Activated CD8-positive, alpha-beta memory T cell treated with anti-CD3 and anti-CD28 coated beads for 4 hours (primary cell): ENCODE data around the gene SPHK1.
A peak's percentile ranks its signal among the peaks of the same experiment; 100 is the strongest.

Source experiments
- DNase-seq, 2 donors: peaks; one replicate each; pipeline ENCODE4 v3.0.0-alpha.2; 2020; ENCODE audit warnings: low read depth in 2 of 2

The SPHK1 gene

DNA sequence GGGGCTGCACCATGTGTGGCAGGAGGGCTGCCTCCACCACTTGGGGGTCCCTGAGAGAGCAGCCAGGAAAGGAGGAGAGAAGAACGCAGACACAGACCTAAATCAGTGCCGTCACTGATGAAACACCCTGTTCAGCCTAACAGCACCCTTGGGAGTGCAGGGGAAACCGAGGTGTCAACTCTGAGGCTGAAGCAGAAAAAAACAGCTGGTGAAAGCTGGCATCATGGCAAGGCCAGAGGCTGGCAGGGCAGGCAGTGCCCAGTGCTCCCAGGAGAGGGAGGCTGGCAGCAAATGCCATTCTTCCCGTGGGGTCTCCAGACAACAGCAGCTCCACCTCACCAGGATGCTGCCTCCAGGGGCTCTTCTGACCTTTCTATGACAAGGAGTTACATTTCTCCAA is 23.1 kb downstream of the SPHK1 start:
- no peak for DNase-seq

DNA sequence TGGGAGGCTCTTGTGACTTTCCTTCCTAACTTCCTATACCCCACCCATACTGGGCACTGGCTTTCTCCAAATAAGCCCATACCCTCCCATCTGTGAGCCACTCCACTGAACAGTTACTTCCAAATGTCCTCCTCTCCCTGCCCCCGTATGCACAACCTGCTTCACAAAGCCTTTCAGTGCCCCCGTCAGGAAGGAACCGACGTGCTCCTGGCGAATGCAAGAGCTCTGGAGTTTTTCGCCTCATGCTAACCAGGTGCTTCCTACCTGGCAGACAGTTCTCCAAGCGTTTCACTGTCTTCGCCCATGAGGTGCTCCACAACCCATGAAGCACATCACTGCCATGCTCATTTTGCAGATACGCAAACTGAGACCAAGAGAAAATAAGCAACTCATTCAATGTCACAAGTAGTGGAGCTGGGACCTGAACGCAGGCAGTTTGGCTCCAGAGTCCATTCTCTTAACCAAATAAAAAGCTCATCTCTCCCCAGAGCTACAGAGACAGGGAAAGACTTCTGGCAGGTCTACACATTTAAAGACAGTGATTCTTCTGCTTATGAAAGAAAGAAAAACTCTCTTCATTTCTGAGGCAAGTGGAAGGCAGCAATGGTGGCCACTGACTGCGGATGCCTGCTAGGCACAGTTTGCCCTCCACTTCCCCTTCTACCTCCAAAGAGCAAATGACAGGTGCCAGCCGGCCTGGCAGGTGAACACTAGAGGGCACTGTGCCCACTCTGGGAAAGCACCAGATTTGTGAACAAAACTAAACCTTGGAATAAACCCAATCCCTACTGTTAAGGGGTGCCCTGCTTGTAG is 23.8 kb downstream of the SPHK1 start:
- DNase-seq = peak; percentile 31 to 51

DNA sequence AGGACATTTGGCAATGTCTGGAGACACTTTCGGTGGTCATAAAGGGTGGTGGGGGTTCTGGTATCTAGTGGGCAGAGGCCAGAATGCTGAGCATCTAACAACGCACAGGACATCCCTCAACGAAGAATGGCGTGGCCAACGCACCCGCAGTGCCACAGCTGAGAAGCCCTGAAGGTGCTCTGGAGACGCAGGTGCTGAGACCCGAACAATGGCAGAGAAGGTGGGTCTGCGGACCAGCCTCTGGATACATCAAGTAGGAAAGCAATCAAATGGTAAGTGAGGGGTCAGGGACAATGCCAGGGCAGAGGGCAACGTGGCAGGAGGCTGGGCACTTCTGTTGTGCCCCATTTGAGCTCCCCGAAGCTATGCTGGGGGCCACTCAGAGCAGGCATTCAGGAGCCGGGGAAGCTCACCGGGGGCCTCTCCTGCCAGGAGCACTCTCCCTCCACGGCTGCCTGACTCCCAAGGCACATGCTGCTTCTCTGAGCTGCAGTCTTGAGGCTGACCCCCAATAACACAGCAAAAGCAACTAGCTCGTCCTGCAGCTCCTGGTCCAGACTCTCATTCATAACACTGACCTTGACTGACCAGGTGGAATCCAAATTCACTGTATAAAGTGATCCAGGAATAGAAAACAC is 26.0 kb downstream of the SPHK1 start:
- no peak for DNase-seq

DNA sequence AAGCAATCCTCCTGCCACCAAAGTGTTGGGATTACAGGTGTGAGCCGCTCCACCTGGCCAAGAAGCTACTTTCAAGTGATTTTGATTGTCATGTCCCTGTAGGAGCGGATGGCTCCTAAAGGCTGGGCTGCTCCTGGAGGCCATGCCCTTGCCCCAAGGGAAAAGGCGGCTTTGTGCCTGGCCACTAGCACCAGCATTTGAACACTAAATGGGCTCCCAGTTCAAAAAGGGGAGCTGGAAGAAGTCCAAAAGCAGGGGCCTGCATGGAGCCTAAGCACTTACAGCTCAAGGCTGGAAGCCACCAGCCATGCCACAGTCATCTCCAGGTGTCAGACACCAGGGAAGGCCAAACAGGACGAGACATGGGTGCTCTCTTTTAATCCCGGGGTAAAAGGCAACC is 26.8 kb downstream of the SPHK1 start:
- no peak for DNase-seq

DNA sequence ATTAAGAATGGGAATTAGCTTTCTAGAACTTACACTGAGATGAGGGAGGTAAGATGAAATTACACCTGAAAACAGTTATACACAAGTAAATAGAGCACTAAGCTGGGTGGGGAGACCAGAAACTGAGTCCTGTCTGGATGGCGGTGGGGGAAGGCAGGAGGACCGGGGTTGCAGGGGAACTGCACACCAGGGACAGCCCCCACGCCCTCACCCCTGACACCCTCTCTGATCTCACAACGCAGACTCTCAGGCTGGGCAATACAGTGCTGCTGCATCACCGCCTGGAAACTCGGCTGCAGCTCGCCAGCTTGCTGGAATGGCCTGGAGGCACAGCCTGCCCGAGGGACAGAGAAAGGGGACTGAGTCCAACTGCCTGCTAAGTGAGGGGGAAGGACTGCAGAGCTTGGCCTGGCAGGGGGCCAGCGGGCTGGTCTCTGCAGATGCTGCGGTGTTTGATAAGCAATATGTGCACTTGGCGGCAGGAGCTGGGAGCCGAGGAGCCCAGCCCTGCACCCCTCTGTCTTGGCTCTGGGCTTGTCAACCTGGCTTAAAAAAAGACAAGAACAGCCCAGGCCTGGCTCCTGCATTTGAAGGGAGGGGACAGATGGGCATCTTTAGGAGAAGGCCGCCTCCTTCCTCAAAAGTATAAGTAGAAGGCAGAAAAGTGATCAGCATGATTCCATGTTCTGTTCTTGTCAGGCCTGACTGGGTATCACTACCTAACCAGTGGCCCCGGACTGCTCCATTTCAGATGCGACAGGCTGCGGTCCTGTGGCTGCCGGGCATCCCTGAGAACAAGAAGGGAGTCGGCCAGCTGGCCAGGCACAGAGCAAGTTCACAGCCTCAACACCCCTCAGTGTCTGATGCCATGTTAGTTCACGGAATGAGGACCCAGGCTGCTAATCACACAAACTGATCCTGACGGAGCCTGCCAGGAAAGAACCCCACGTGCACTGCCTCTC is 30.2 kb downstream of the SPHK1 start:
- DNase-seq = no peak

DNA sequence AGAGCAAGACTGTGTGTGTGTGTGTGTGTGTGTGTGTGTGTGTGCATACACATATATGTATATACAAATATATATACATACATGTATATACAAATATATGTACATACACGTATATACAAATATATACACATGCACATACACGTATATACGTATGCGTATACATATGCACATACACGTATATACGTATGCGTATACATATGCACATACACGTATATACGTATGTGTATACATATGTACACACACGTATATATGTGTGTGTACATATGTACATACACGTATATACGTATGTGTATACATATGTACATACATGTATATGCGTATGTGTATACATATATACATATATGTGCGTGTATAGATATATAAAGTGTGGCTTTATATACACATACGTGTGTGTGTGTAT is 31.4 kb downstream of the SPHK1 start:
- DNase-seq = no peak

DNA sequence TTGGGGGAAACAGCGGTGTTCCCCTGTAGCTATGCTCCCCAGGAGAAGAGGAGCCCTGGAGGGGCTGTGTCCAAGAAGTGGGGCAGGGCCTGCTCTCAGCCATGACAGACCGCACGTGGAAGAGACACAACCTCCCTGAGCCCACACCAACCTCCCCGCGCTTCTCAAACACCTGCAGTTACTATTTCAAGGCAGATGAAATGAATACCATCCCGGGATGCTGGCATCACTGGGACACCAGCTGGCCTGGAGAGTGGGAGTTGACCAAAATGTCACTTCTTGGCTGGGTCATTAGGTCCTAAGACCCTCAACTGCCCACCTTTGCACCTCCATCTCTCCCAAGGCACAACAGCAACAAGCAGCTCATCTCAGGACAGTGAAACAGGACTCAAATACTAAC is 32.0 kb downstream of the SPHK1 start:
- DNase-seq = no peak

DNA sequence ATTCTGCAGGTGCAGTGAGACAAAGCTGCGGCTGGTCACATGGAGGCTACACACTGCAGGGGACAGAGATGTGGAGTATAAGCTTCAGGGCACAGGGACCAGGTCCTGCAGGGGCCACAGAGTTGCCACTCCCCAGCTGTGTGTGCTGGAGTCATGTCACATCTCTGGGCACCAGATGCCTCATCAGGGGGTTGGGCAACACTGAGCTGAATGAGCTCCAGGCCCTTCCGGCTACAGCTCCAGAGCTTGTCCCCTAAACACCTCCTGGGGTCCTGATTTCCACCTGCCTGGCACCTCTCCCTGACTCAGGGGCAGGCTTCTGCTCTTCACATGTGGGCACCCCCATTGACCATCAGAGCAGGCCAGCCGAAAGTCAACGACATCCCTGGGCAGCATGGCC is 32.5 kb downstream of the SPHK1 start:
- no peak for DNase-seq

DNA sequence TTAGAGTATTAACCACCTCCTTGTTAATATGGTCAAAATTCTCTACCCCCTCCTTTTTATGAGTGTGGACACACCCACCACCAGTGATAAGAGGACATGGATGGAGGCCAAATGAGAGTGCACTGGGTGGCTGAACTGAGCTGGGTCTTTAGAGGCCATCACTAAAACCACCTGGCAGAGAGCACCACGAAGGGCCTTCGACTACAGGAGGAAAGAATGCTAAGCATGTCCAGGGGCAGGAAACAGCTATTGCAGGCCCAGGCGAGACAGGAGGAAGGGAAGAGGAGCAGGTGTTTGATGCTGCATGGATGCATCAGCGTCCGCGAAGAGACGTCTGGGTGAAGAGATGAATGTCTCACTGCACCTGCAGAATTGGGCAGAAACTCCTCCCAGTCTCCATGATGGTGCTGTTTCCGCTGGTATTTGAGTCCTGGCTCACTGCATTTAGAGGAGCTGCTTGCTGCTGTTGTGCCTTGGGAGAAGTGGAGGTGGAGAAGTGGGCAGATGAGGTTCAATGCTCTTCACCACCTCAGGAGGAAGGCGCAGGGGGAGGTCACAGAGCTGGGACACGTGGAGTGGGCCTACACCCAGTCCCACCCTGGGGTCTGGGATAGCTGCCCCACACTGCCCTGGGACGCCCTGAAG is 33.2 kb downstream of the SPHK1 start:
- DNase-seq = no peak

DNA sequence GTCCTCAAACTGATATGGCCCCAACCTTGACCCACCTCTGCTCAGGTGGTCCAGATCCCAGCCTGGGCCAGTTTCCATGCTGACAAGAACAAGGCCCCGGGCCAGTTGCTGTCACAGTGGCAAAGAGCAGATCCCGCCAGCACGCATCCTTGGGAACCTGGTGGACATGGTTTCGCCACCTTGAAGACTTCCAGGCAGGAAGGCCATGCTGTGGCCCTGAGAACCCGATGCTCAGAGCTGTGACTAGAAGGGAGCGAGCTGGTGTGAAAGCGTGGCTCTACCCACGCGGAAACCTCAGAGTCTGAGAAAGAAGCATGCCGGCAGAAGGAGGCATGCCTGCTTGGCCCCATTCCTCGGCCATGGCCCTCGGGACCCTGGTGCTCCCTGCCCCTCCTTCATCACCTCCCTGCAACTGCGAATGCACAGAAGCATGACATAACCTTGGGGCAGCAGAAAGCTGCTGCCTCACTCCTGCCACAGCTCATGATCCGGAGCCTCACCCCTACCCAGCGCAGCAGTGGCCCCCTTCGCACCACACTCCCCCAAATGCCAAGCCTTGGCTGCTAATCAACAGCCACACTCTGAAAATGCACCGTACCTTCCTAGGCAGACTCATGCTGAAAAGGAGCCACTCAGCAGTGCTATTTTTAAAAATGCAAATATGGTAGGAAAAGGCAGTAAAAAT is 35.3 kb downstream of the SPHK1 start:
- DNase-seq = no peak

DNA sequence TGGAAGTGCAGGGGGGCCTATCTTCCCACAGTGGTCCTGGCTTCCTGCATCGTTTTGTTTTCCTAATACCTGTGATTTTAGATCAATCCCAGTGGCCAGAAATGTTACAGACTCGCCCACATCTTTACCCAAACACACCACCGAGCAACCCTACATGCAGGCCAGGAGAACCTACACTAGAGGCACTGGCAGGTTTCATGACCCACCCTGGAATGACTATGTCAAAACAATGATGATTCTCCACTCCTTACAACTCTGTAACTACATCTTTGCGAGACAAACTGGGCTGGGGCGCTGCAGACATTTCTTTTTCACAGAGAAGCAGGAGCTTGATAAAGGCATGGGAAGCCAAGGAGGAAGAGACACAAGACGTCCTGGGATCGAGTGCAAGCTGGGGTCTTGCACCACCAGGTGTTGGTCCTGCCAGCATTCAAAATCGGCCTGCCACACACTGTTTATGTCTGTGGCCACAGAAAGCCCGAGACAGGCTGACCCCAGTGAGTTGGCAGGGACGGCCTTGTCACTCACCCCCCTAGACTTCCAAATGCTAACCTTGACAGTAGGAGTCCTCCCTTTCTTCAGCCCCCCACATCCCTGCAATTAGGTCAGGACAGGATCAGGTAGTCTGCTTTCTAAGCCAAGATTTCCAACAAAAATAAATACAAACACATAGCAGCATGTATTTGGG is 36.1 kb downstream of the SPHK1 start:
- DNase-seq = no peak

DNA sequence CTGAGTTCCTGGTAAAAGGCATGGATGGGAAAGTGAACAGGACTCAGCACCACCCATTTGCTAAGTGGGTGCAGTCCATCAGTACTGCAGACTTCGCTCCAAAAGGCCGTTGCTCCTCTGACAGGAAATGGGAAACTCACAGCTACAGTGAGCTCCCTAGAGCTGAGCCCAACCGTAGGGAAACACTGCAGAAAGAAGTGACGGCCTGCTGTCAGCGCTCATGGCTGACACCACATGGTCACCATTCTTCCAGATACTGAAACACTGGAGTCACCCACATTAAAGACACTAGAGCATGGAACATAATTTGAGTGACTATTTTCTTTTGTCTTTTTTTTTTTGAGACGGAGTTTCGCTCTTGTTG is 36.6 kb downstream of the SPHK1 start:
- DNase-seq = no peak

DNA sequence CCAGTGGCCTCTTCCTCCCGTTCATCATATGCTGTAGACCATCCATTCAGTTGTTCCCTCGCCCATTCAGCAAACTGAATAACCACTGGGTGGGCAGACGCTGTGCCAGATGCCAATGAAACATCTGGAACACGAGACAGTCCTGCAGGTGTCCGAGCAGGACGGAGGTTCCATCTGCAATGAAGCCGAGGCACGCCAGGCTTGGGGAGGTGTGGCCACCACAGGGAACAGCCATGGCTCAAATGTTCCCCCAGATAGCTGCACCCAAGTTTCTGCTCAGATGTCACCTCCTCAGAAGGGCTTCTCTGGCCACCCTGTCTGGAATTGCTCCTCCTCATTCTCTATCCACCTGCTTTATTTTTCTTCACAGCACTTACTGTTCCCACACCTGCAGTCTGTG is 38.0 kb downstream of the SPHK1 start:
- no peak for DNase-seq

DNA sequence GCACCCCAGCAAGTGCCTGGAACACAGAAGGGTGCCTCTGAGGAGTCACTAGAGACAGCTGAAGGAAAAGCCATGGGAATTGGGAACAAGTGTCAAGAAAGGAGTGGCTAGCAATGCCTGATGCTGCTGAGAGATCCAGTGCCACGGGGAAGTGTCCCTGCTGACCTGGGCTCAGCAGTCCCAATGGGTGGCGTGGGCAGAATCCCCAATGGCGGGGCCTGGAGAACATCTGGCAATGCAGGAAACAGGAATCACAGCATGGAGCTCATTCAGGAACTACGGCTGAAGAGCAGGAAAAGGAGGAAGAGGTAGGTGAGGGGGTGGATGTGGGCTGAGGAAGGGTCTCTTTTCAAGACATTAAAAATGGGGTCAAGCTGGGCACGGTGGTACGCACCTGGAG is 38.5 kb downstream of the SPHK1 start:
- no peak for DNase-seq

DNA sequence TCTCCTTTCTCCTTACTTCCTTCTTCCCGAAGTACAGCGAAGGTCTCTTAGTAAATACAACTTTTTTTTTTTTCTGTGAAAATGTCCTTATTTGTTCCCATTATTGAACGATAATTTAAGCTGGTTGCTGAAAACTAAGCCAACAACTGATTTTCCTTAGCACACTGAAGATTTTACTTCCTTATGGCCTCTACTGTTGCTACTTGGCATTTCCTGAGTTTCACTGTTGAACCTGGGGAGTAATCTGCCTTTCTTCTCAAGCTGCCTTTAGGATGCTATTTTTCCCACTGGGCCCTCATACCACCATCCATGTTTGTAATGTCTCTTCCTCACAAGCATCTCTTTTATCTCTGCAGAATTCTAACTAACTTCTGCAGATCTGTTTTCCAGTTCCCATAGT is 42.4 kb downstream of the SPHK1 start:
- no peak for DNase-seq

DNA sequence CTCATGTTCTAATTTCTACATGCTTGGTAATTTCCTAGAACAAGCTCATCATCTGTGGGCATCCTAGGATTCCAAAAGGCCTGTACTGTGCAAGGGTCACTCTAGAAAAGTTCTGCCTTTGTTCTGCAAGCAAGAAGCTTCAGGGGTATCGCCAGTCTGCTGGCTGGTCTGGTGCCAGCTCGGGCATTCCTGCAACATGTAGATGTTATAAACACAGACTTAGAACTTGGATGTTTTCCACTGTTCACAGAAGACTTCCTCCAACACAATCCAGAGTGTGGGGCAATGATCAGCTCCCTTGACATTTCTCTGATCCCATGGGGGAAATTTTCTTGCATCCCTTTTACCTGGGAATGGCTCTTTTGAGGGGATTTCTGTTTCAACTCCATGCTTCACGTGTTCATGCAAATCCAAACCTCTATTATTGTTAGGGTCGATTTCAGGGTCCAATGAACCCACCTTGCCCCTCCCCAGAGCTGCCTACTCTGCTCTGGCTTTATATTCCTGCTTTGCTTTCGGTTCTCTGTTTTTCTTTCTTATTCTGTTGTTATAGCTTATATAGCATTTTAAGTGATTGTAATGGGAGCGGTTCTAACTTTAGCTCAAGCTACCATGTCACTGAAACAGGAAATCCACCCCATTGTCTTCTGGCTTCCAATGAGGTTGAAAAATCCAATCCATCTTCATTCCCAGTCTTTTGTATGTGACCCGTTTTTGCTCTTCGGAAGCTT is 43.3 kb downstream of the SPHK1 start:
- no peak for DNase-seq

DNA sequence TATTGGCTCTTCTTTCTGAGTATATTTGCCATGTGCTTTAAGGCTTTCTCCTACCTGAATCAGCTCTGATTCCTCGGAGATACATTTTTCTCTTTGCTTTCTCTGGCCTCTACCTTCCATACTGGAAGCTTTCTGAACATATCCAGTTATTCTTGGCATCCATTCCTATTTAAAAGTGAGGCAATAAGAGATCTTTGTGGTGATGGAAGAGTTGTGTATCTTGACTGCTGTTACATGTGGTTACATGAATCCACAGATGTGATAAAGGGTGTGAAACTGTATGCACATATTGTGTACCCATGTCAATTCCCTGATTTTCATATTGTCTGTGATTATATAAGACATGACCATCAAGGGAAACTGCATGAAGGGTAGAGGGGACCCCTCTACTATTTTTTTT is 44.1 kb downstream of the SPHK1 start:
- DNase-seq = no peak

DNA sequence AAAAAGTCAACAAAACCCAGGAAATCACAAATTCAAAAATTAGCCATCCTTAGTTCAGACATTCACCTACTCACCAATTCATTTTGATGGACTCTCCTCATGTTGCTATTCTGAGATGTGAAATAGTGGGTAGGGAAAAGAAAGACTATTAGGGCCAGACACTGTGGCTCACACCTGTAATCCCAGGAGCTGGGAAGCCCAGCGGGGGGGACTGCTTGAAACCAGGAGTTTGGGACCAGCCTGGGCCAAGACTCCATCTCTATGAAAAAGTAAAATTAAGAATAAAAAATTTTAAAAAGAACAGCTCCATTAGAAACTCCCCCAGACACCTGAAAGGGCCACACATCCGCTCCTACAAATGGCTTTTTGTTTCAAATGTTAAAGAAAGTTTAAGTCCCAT is 47.1 kb downstream of the SPHK1 start:
- DNase-seq = no peak

DNA sequence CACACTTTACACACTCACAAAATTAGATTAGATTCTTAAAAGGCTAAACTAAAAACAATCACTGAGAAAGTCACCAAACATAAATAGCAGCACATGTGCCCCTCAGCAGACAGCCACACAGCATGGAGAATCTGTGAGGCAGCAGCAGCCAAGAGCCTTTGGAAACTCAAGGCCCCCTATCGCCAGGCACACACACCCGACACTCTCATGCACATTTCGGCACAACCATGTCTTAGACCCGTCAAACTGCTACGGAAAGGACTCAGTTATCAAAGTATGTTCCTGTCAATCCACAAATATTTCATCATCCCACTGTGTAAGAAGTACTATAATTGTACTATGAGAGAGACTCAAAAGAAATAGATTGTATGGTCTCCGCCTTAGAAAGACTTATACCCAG is 47.6 kb downstream of the SPHK1 start:
- no peak for DNase-seq

DNA sequence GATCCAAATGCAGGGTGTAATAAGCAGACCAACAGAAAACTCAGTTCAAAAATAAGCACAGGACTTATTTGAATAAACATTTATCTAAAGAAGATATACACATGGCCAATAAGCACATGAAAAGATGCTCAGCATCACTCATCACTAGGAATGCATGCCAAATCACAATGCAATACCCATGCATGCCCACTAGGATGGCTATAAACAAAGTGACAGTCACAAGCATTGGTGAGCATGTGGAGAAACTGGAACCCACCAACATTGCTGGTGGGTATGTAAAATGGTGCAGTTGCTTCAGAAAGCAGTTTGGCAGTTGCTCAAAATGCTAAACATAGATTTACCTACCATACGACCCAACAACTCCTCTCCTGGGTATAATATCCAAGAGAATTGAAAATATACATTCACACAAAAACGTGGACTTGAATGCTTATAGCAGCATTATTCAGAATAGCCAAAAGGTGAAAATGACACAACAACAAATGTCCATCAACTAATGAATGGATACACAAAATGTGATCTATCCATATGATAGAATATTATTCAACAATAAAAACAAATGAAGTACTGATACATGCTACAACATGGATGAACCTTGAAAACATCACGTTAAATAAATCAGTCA is 48.4 kb downstream of the SPHK1 start:
- no peak for DNase-seq
